ENCODE measurements around the gene ZC3H8.
"Not testable (repeated sequence)": the region's sequence is repeated elsewhere in the genome, so short reads cannot be mapped to it uniquely, and the experiment has no call there.

The ZC3H8 gene

GRCh38 chr2:112254466-112255240 is at the start of gene ZC3H8:
Gene ZC3H8, minus strand, starts transcription at chr2:112255042. Its CDS starts 61 bp downstream, at chr2:112254981.
- FAIRE-seq (peak; percentile 86), DNase-seq (ENCODE audit: extremely low spot score, insufficient read length, low read depth) (peak; percentile 99)

DNA sequence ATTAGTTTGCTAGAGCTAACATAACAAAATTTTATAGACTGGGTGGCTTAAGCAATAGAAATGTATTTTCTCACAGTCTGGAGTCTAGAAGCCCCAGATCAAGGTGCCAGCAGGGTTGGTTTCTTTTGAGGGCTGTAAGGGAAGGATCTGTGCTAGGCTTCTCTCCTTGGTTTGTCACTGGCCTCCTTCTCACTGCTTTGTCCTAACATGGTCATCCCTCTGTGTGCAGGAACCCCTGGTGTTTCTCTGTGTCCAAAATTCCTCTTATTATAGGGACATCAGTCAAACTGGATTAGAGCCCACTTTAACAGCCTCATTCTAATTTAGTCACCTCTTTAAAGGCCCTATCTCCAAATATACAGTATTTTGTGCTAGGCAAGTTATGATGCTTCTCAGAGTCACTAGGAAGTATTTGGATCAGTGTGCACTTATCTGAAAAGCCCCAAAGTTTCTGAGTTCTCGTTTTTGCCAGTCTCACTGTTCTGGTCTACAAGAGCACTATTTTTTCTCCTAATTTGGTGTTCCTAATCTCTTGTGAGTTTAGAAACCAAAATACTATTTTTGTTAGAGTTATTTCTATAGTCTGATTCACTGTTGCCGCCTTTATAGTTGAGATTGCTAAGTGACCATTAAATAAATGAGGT is 49.6 kb upstream of the ZC3H8 start:
- DNase-seq (ENCODE audit: extremely low spot score, insufficient read length, low read depth): no peak

DNA sequence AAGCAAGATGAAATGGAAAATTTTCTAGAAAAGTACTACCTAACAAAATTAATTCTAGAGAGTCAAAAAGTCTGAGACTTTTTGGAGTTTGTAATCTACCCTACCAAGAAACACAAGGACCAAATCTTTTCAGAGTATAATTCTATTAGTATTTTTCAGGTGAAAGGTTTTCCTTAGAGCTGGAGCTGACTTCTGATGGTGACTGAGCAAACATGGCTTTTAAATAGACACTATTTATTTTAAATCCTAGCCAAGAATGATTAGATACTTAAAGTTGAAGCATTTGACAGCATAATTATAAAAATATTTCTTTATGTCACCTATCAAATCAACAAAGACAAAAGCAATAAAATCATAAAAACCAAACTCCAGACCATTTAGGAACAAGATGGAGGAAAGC is 47.1 kb upstream of the ZC3H8 start:
- FAIRE-seq: no peak
- DNase-seq (ENCODE audit: extremely low spot score, insufficient read length, low read depth): no peak

More for the DNA sequence above, 49.6 kb upstream of the ZC3H8 start:
- FAIRE-seq: peak; percentile 36

- no peak for FAIRE-seq
- no peak for DNase-seq (ENCODE audit: extremely low spot score, insufficient read length, low read depth)
Measured at GRCh38 chr2:112301171-112301584, 46.3 kb upstream of the ZC3H8 start.

DNA sequence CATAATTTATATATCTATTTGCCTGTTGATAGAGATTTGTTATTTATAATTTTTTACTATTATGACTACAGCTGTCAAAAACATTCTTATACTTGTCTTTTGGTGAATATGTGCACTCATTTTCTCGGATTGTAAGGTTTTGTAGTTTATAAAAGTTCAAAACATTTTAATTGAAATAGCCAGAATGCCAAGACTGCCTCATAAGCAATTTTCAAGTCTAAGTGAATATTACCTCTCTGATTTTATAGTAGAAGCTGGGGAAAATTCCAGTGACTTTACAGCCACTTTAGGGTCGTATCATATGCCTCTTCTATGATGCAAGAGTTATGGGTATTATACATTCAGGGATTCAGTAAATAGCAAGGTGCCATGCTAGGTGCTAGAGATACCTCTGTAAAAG is 41.6 kb upstream of the ZC3H8 start:
- FAIRE-seq (no peak), DNase-seq (ENCODE audit: extremely low spot score, insufficient read length, low read depth) (no peak)

DNA sequence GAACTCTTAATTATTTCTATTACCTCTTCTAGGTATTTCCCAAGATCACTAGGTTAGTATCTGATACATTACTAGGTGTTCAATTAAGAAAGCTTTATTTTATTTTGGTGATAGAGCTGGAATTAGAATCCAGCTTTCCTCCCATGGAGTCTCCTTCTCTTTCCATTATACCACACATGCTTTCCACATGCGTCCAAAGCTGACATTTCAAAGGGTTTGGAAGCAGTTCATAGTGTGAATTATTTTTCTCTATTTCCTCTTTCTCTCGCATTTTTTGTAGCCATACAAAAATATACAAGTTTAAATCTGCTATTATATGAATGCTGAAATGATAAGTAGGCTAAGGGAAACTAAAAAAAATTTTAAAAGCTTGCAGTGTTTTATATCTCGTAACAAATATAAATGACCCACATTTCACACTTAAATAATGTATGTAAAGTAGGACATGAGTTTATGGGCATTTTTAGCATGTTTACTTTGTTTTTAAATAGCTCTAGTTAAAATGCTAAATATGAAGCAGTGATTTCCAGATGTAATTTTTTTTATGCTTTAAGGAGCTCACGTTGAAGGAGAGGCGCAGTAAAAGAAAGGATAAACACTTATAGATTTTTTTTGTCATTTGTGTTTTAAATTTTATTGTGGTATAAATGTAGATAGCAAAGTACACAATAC is 40.7 kb upstream of the ZC3H8 start:
- DNase-seq (ENCODE audit: extremely low spot score, insufficient read length, low read depth) (no peak), FAIRE-seq (no peak)

- FAIRE-seq: no peak
- DNase-seq (ENCODE audit: extremely low spot score, insufficient read length, low read depth): no peak
Measured at GRCh38 chr2:112293636-112294401, 39.0 kb upstream of the ZC3H8 start.

DNA sequence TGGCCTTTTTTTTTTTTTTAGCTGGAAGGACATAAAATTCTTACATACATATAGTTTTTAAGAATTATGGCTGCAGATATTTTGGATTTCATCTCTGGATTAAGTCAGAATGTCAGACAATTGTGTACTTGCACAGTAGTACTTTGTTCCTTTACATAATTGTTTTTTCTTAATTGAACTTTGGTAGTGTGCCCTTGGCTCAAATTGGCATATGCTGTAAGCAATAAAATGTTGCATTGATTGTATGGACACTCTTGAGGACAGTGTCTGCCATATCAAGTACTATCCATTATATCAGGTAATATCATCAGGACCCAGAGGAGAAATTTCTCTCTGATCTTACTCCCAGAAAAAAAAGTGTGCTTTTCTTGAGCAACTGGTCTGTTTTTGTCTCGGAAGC is 35.8 kb upstream of the ZC3H8 start:
- DNase-seq (ENCODE audit: extremely low spot score, insufficient read length, low read depth) (no peak), FAIRE-seq (no peak)

DNA sequence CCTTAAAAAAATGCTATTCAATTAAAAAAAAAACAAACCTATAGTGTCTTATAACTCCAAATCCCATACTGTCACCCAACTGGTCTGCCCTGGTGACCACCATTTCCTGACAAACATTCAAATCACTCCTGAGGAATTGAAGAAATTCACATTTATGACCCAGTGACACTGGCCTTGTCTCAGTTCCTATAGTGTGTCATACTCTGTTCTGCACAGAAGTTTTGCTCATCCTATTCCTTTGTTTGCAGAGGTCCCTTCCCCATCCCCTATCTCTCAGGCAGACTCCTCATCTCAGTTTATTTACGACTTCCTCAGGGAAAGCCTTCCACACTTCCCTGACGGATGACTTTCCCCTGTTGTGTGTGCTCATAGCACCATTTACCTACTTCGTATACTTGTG is 35.2 kb upstream of the ZC3H8 start:
- FAIRE-seq (no peak), DNase-seq (ENCODE audit: extremely low spot score, insufficient read length, low read depth) (no peak)

DNA sequence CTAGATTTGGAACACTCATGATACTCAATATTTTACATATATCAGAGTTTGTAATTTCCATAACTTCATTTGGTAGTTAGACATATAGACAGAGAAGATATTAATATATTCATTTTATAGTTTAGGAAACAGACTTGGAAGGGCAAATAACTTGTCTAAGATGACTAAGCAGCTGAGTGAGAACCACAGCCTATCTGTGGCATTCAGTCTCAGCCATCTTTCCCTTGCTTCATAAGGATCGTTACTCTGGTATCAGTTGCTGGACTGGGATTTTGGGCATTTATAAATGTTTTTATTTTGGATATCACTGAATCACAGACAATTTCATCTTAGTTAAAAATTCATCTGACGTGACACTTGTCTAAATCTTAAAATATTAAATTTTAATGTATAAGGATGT is 28.7 kb upstream of the ZC3H8 start:
- not testable (repeated sequence) for FAIRE-seq; DNase-seq (ENCODE audit: extremely low spot score, insufficient read length, low read depth)

GRCh38 chr2:112282066-112282465 is 27.2 kb upstream of the ZC3H8 start:
- FAIRE-seq; DNase-seq (ENCODE audit: extremely low spot score, insufficient read length, low read depth): not testable (repeated sequence)

GRCh38 chr2:112277596-112278220 is 22.9 kb upstream of the ZC3H8 start:
- FAIRE-seq (no peak), DNase-seq (ENCODE audit: extremely low spot score, insufficient read length, low read depth) (no peak)

GRCh38 chr2:112276954-112277353 is 22.1 kb upstream of the ZC3H8 start:
- FAIRE-seq: no peak
- no peak for DNase-seq (ENCODE audit: extremely low spot score, insufficient read length, low read depth)

GRCh38 chr2:112275887-112276773 is 21.3 kb upstream of the ZC3H8 start:
- FAIRE-seq (no peak), DNase-seq (ENCODE audit: extremely low spot score, insufficient read length, low read depth) (peak; percentile 44)

- peak; percentile 84 for DNase-seq (ENCODE audit: extremely low spot score, insufficient read length, low read depth)
- peak; percentile 97 for FAIRE-seq
Measured at GRCh38 chr2:112275311-112275886, 20.6 kb upstream of the ZC3H8 start, which contains the start of gene ZC3H6. Gene ZC3H6, plus strand, starts transcription at chr2:112275597. Its CDS starts 398 bp downstream, at chr2:112275995.

DNA sequence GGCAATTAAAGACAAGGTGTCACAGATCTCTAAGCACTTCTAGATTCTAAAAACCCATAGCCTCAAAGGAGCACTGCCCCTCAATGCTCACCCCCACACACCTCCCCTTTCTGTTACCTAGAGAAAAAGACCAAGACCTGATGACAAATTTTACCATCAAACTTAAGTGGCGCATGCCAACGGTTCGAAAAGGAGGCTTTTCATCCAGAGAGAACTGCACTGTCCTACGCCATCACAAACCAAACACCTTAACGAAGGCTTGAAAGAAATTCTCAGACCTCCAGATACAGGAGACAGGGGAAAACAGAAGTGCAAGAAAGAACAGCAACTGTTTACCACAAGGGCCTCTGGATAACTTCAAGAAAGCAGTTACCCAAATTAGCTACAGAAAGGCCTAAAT is 18.5 kb upstream of the ZC3H8 start:
- no peak for FAIRE-seq

GRCh38 chr2:112272669-112273068 is 17.8 kb upstream of the ZC3H8 start:
- FAIRE-seq (no peak), DNase-seq (ENCODE audit: extremely low spot score, insufficient read length, low read depth) (no peak)

More for the DNA sequence above, 18.5 kb upstream of the ZC3H8 start:
- no peak for DNase-seq (ENCODE audit: extremely low spot score, insufficient read length, low read depth)

DNA sequence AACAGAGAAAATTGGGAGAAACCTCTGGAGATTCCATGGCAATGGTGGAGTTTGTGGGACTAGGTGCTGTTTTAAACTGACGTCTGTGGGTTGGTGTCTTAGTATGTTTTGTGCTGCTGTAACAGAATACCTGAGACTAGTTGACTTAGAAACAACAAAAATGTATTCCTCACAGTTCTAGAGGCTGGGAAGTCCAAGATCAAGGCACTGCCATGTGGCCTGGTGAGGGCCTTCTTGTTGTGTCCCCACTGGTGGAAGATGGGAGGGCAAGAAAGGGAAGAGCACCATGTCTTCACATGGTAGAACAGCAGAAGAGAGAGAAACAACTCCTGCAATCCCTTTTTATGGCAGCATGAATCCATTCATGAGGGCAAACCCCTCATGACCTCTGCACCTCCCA is 13.7 kb upstream of the ZC3H8 start:
- FAIRE-seq (no peak), DNase-seq (ENCODE audit: extremely low spot score, insufficient read length, low read depth) (no peak)
